ENCODE data around the gene IFNA17. TPM values are rescaled to one million over a fixed set of nuclear protein-coding genes. Genes with fewer than 3 reads are reported as not detected.
"Not testable (repeated sequence)": the region's sequence is repeated elsewhere in the genome, so short reads cannot be mapped to it uniquely, and the experiment has no call there.

IFNA17 gene
- polyA plus RNA-seq (2012; ENCODE audit: insufficient read depth, insufficient read length): not detected

GRCh38 chr9:21228122-21228521 is at the start of gene IFNA17:
Gene IFNA17, minus strand, starts transcription at chr9:21228222. Its CDS starts 49 bp downstream, at chr9:21228173.
- DNase-seq (ENCODE audit: low read depth, low spot score): no peak
- H3K4me3 ChIP-seq (ENCODE audit: low read length): no peak within 1 kb of the TSS

- no peak overlapping the region for H3K4me3 ChIP-seq (ENCODE audit: low read length)
- no peak for DNase-seq (ENCODE audit: low read depth, low spot score)
Observed at GRCh38 chr9:21268347-21268657, 40.3 kb upstream of the IFNA17 start.

- H3K4me3 ChIP-seq (ENCODE audit: low read length): no peak overlapping the region
- DNase-seq (ENCODE audit: low read depth, low spot score): no peak
Observed at GRCh38 chr9:21267485-21268346, 39.7 kb upstream of the IFNA17 start.

GRCh38 chr9:21266733-21267484 is 38.9 kb upstream of the IFNA17 start:
- no peak overlapping the region for H3K4me3 ChIP-seq (ENCODE audit: low read length)
- DNase-seq (ENCODE audit: low read depth, low spot score): no peak

DNA sequence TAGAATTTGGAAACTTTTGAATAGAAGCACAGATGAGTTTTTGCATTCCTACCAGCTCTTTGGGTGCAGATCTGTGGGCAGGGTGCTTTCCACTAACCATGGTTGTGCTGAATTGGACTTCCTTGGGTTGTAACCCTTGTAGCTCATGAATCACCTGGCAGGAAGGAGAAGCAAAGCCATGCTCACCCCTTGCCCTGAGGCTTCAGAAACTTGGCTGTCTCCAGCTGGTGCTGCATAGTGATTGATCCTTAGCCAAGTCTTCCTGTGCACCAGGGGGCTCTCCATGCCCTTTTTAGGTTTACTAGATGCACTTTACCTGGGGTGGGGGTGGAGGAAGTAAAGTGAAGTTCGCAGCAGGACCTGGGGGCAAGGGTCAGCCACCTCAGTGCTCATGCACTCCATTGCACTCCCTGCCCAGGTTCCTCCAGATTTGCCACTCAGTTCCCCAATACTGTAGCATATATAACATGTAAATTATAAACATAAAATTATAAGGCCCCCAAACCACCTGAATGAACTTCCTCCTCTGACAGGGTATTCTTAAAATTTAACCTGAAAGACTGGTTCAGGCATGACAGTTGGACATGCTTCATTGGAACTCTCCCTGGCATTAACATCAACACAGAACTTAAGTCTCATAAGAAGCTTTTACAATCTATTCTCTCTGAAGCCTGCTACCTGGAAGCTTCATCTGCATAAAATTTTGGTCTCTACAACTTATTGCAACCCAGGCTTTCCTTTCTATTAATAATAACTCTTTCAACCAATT is 37.6 kb upstream of the IFNA17 start:
- no peak for DNase-seq (ENCODE audit: low read depth, low spot score)
- no peak overlapping the region for H3K4me3 ChIP-seq (ENCODE audit: low read length)

DNA sequence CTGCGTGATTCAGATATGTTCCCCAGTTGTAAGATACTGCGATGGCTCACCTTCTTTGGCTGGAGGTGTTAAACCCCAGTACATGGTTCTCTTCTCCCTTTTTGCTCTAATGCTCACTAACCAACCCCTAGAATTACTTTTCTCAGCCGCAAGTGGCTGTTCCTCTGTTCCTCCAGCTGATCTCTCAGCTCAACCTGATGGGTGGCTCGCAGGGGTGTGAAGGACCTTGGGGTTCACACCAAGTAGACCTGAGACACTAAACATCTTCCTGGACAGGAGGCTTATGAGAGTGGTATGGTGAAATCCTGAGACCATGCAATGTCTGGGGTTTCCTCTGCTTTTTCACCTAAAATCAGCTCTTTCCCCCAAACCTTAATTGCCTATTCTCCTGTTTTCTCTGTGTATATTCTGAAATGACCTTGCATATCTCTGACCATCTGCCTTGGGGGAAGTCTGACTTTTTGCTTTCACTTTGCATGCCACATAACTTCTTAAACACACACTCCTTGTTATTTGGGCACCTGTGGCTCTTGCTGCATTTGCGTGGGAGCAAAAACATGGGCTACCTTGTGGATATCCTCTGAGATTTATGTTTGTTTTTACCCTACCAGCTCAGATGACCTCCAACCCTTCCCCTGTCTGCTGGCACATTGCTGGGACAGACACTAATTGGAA is 27.7 kb upstream of the IFNA17 start:
- no peak overlapping the region for H3K4me3 ChIP-seq (ENCODE audit: low read length)
- DNase-seq (ENCODE audit: low read depth, low spot score): no peak

DNA sequence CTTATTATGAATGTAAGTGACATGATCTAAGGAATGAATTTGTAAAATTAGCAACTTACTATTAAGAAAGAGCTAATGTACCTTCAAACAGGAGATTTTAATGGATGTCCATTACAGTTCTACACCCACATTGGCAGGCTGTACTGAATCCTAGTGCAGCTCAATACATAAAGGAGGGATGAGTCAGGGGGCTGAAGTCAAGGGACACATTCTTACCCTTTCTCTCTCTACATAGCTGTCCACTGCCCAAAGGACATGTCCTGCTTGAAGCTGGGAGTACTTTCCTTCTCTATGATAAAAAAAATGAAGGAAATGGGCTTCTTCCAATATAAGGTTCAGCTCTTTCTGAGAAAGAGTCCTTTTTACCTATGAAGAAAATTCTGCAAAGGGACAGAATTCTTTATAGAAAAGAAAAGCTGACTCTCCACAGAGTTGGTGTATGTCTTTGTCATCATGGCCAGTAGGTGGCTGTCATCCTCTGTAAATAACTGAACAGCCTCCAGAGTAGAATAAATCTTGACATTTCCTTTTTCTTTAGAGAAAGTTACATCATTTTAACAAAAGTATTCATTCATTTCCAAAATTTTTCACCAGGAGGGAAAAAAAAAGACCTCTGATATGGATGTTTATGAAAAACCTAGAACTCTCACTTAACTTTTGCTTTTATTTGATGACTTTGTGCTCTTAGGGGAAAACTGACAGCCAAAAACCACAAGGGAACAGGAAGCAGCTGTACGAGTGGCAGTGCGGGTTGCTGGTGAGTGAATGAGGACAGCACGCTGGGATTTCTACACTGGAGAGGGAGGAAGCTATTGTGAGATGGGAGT is 24.9 kb upstream of the IFNA17 start:
- no peak overlapping the region for H3K4me3 ChIP-seq (ENCODE audit: low read length)
- DNase-seq (ENCODE audit: low read depth, low spot score): no peak

- no peak overlapping the region for H3K4me3 ChIP-seq (ENCODE audit: low read length)
- DNase-seq (ENCODE audit: low read depth, low spot score): no peak
Observed at GRCh38 chr9:21251638-21252037, 23.6 kb upstream of the IFNA17 start.

DNA sequence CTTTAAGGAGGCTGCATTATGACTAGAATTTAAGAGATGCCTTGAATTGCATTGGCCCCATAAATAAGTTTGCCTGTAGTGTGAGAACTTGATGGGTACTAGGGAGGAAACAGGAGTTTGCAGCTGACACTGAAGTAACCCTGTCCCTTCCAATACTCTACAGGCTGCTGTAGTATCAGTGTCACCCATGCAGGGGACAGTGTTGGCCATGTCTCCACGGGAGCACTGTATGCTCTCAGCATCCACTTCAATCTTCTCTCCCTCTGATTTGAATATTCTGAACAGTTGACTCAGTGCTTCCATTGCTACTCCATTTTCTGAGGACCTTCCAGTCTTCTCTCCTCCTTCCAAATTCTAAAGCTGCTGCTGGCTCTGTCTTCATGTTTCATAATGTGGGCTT is 23.2 kb upstream of the IFNA17 start:
- DNase-seq (ENCODE audit: low read depth, low spot score): no peak
- no peak overlapping the region for H3K4me3 ChIP-seq (ENCODE audit: low read length)

GRCh38 chr9:21244836-21245235 is 16.8 kb upstream of the IFNA17 start:
- no peak for DNase-seq (ENCODE audit: low read depth, low spot score)
- no peak overlapping the region for H3K4me3 ChIP-seq (ENCODE audit: low read length)

GRCh38 chr9:21239911-21240310 is 11.9 kb upstream of the IFNA17 start, which contains the start of gene IFNA14:
Gene IFNA14, minus strand, starts transcription at chr9:21240005. Its CDS starts 70 bp downstream, at chr9:21239935.
- no peak for DNase-seq (ENCODE audit: low read depth, low spot score)
- no peak within 1 kb of the TSS for H3K4me3 ChIP-seq (ENCODE audit: low read length)

DNA sequence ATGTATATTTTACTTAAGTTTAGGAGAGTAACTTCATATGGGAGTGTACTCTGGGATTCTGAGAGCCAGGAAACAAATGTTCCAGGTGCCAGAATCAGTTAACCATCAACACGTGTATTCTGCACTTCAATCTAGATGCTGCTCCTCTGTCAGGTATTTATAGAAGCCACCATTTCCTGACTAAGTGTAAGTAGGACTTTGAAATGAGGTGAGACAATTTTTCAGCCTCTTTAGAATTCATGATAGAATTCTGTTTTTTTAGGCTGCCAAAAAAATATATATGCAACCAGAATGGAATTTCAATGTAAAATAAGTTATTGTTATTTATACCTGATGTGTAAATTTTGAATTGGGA is 8.3 kb upstream of the IFNA17 start:
- not testable (repeated sequence) for H3K4me3 ChIP-seq (ENCODE audit: low read length); DNase-seq (ENCODE audit: low read depth, low spot score)

DNA sequence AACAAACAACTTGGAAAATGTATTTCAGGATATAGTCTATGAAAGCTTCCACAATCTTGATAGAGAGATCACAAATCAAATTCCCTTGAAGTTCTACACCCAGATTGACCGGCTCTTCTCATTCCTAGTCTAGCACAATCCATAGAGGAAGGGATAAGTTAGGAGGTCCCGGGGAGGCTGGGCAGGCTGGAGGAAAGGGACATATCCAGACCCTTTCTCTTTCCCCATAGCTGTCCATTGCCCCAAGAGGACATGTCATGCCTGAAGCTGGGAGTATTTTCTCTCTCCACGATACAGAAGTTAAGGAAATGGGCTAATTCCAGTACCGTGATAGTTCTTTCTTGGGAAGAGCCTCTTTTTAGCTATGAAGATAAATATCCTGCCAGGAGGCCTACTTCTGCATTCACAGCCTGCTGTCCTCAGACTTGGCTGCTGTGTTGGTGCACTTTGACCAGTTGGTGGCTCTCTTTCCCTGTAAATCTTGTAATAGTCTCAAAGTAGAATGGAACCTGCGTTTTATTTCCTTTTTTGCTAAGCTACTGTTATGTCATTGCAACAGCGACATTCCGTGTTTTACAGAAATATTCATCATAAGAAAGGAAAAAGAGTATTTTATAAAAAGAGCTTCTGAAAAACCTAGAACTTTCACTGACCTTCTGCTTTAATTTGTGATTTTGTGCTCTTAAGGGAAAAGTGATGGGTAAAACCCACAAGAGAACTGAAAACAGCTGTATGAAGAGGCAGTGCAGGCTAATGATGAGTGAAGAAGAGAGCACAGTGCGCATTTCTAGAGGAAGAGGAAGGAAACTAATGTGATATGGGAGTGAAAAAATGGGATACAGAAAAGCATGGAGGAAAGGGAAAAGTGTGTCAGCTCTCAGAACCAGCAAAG is 7.7 kb upstream of the IFNA17 start:
- not testable (repeated sequence) for H3K4me3 ChIP-seq (ENCODE audit: low read length); DNase-seq (ENCODE audit: low read depth, low spot score)

- DNase-seq (ENCODE audit: low read depth, low spot score): no peak
- no peak overlapping the region for H3K4me3 ChIP-seq (ENCODE audit: low read length)
Observed at GRCh38 chr9:21234153-21234687, 6.2 kb upstream of the IFNA17 start.

- H3K4me3 ChIP-seq (ENCODE audit: low read length): no peak overlapping the region
- no peak for DNase-seq (ENCODE audit: low read depth, low spot score)
Observed at GRCh38 chr9:21233258-21233657, 5.2 kb upstream of the IFNA17 start.

DNA sequence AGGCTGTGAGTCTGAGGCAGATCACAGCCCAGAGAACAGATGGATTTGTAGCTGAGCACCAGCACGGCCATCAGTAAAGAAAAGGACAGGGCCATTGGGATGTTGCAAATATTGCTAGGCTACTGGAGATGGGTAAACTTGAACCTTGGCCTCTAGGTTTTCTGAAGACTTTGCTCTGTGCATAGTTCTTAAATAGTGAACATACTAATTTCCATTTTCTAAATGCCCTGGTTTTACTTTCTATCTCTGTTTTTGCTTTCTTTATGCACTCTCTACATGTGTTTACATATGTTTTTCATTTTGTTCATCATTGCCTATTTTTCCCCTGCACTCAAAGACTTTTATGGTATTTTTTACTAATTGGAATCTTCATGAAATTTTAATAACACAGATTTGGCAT is 10.8 kb downstream of the IFNA17 start, which contains the start of gene IFNA16:
Gene IFNA16 (minus strand): TSS at position 101 of the 400 bp plus-strand sequence. CDS start 6 bp downstream, at position 95.
- DNase-seq (ENCODE audit: low read depth, low spot score); H3K4me3 ChIP-seq (ENCODE audit: low read length): not testable (repeated sequence)
